C4-2B (cell line): ENCODE measurements around the gene LEPROT.

Experiments
- H3K27ac ChIP-seq: fragments of 450-650 bp; 2 replicates; pipeline ENCODE4 v1.5.1; 2017
- CTCF ChIP-seq: fragments of 450-650 bp; conservative IDR thresholded peaks from 2 replicates; pipeline ENCODE4 v1.5.1; 2017; ENCODE audit warnings: mild to moderate bottlenecking
- ZFX ChIP-seq: fragments of 450-650 bp; IDR thresholded peaks from 2 replicates; pipeline ENCODE4 v1.6.1; 2017

LEPROT gene

DNA sequence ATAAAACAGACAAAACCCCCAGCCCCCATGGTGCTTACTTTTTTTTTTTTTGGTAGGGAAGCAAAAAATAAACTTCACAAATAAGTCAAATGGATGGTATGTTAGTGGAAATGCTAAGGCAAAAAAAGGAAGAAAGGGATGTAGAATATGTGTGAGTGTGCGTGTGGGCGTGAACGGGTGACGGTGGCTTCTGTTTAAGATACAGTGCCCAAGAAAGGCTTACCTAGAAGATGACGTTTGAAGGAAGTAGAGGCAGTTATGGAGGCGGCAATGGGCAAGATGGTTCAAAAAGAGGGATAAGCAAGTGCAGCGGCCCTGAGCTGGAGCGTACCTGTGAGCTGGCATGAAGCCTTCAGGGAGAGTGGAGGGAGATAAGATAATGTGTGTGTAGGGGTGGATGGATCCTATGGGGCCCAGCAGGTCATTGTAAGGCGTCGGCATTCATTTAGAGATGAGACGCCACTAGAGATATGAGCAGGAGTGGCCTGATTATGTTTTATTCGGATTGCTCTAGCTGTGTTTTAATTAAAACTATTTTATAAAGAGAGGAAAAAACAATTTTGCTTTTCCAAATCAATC is 19.9 kb downstream of the LEPROT start:
- no peak for TF ChIP-seq ZFX
- TF ChIP-seq CTCF: no peak

GRCh38 chr1:65440915-65441314 is 20.4 kb downstream of the LEPROT start:
- TF ChIP-seq CTCF: no peak
- TF ChIP-seq ZFX: no peak
- H3K27ac ChIP-seq: no peak overlapping the region

More for the DNA sequence above, 19.9 kb downstream of the LEPROT start:
- no peak overlapping the region for H3K27ac ChIP-seq

- H3K27ac ChIP-seq: no peak overlapping the region
- TF ChIP-seq CTCF (no peak), ZFX (no peak)
Observed at GRCh38 chr1:65441464-65441863, 21.0 kb downstream of the LEPROT start.

- H3K27ac ChIP-seq: no peak overlapping the region
- no peak for TF ChIP-seq ZFX
- TF ChIP-seq CTCF: no peak
Observed at GRCh38 chr1:65442442-65442841, 22.0 kb downstream of the LEPROT start.

- TF ChIP-seq ZFX: no peak
- no peak for TF ChIP-seq CTCF
- no peak overlapping the region for H3K27ac ChIP-seq
Observed at GRCh38 chr1:65443647-65444046, 23.2 kb downstream of the LEPROT start.

GRCh38 chr1:65444128-65444640 is 23.7 kb downstream of the LEPROT start:
- TF ChIP-seq ZFX (no peak), CTCF (no peak)
- no peak overlapping the region for H3K27ac ChIP-seq

DNA sequence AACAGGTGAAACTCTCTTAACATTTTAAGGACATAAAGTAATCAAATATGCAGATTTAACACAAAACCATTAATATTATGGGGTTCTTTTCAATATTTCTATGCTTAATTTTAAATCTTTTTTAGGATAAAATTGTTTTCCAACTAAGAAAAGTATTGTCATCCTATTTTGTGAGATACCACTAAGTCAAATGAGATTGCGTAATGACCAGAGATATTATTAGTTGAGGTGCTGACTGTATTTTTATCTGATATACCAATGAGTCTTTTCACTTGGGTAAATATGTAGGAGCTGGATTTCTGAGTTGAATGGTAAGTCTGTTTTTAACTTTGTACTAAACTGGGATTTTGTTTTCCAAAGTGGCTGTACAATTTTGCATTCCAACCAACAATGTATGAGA is 25.4 kb downstream of the LEPROT start:
- no peak overlapping the region for H3K27ac ChIP-seq
- TF ChIP-seq ZFX (no peak), CTCF (no peak)
